ENCODE results near the gene TTC36. TPM values are rescaled to one million over a fixed set of nuclear protein-coding genes. Genes with fewer than 3 reads are reported as not detected.

TTC36 gene
- total and polyA plus RNA-seq, 2 of the 13 experiments (the other 11 are each of a cell fraction or from before 2014, with no cell fraction given) = 0.13 to 0.40 TPM

DNA sequence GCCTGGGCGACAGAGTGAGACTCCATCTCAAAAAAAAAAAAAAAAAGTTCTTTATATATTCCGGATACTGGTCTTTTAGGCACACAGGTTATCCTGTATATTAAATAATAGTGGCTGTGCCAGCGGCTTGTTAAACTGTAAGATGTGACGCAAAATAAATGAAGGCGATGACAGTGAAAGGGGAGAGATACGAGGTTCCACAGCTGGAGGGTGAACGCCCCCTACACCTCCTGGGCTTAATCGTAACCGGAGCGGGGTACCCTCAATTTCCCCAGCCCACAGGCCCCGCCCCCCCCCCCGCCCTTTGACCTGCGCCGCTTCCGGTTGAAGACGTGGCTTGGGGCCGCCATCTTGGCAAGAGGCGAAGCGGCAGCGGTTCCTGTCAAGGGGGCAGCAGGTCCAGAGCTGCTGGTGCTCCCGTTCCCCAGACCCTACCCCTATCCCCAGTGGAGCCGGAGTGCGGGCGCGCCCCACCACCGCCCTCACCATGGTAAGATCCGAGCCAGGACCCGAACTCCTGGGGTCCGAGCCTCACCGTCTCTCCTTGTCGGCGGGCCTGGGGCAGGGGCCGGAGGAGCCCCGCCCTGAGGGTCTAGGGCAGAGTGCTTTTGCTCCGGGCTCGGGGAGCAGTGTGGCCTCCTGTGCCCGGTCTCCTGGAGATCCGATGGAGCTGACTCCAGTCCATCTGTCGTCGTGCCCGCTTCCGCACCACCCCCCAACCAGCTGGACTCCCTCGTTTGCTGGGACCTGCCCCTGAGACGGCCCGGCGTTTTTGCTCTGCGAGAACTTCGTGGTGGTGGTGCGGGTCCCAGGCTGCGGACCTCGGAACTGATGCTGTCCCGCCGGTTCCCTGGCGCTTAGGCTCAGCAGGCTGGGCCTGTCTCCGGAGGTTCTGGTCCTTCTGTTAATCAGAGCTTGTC is 45.0 kb downstream of the TTC36 start, which contains the start of gene ARCN1 (continued):
- TF ChIP-seq, protein P1, sequence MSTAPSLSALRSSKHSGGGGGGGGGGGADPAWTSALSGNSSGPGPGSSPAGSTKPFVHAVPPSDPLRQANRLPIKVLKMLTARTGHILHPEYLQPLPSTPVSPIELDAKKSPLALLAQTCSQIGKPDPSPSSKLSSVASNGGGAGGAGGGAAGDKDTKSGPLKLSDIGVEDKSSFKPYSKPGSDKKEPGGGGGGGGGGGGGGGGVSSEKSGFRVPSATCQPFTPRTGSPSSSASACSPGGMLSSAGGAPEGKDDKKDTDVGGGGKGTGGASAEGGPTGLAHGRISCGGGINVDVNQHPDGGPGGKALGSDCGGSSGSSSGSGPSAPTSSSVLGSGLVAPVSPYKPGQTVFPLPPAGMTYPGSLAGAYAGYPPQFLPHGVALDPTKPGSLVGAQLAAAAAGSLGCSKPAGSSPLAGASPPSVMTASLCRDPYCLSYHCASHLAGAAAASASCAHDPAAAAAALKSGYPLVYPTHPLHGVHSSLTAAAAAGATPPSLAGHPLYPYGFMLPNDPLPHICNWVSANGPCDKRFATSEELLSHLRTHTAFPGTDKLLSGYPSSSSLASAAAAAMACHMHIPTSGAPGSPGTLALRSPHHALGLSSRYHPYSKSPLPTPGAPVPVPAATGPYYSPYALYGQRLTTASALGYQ (CRISPR knock-in tag; IDR thresholded peaks at IDR 0.05) = peak; percentile 59; the same call in 1 of the 2 replicates
- TF ChIP-seq ZBTB7B (CRISPR knock-in tag; IDR thresholded peaks at IDR 0.05) (no peak), ZNF138 (CRISPR knock-in tag; IDR thresholded peaks at IDR 0.05; ENCODE audit: low read depth) (no peak; the same call in 1 of the 2 replicates), ZNF354B (CRISPR knock-in tag; IDR thresholded peaks at IDR 0.05) (no peak), TEF (CRISPR knock-in tag; IDR thresholded peaks at IDR 0.05) (no peak), ELF1 (CRISPR knock-in tag; IDR thresholded peaks at IDR 0.05) (peak; percentile 66), HOXA3 (CRISPR knock-in tag; IDR thresholded peaks at IDR 0.05) (peak; percentile 85), LCORL (IDR thresholded peaks at IDR 0.05) (no peak), LCORL (CRISPR knock-in tag; IDR thresholded peaks at IDR 0.05) (0 out of 2 replicates have a peak, but pooled peaks have one; percentile 28), WIZ (CRISPR knock-in tag; IDR thresholded peaks at IDR 0.05) (peak; percentile 45; the same call in 1 of the 2 replicates), ZNF274 (CRISPR knock-in tag; IDR thresholded peaks at IDR 0.05) (peak; percentile 32; the same call in 1 of the 2 replicates), AGO2 (optimal IDR thresholded peaks at IDR 0.05; ENCODE audit: low read depth, low read length) (peak; percentile 93), PHF20 (CRISPR knock-in tag; IDR thresholded peaks at IDR 0.05) (peak; percentile 44), ZNF772 (CRISPR knock-in tag; IDR thresholded peaks at IDR 0.05) (0 out of 2 replicates have a peak, but pooled peaks have one; percentile 42)
- TF ChIP-seq, protein P2, sequence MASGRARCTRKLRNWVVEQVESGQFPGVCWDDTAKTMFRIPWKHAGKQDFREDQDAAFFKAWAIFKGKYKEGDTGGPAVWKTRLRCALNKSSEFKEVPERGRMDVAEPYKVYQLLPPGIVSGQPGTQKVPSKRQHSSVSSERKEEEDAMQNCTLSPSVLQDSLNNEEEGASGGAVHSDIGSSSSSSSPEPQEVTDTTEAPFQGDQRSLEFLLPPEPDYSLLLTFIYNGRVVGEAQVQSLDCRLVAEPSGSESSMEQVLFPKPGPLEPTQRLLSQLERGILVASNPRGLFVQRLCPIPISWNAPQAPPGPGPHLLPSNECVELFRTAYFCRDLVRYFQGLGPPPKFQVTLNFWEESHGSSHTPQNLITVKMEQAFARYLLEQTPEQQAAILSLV (CRISPR knock-in tag; IDR thresholded peaks at IDR 0.05; ENCODE audit: borderline replicate concordance) = peak; percentile 77; the same call in 1 of the 2 replicates
- TF ChIP-seq, protein P3, sequence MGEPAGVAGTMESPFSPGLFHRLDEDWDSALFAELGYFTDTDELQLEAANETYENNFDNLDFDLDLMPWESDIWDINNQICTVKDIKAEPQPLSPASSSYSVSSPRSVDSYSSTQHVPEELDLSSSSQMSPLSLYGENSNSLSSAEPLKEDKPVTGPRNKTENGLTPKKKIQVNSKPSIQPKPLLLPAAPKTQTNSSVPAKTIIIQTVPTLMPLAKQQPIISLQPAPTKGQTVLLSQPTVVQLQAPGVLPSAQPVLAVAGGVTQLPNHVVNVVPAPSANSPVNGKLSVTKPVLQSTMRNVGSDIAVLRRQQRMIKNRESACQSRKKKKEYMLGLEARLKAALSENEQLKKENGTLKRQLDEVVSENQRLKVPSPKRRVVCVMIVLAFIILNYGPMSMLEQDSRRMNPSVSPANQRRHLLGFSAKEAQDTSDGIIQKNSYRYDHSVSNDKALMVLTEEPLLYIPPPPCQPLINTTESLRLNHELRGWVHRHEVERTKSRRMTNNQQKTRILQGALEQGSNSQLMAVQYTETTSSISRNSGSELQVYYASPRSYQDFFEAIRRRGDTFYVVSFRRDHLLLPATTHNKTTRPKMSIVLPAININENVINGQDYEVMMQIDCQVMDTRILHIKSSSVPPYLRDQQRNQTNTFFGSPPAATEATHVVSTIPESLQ (CRISPR knock-in tag; conservative IDR thresholded peaks at IDR 0.05) = no peak
- TF ChIP-seq, protein P4, sequence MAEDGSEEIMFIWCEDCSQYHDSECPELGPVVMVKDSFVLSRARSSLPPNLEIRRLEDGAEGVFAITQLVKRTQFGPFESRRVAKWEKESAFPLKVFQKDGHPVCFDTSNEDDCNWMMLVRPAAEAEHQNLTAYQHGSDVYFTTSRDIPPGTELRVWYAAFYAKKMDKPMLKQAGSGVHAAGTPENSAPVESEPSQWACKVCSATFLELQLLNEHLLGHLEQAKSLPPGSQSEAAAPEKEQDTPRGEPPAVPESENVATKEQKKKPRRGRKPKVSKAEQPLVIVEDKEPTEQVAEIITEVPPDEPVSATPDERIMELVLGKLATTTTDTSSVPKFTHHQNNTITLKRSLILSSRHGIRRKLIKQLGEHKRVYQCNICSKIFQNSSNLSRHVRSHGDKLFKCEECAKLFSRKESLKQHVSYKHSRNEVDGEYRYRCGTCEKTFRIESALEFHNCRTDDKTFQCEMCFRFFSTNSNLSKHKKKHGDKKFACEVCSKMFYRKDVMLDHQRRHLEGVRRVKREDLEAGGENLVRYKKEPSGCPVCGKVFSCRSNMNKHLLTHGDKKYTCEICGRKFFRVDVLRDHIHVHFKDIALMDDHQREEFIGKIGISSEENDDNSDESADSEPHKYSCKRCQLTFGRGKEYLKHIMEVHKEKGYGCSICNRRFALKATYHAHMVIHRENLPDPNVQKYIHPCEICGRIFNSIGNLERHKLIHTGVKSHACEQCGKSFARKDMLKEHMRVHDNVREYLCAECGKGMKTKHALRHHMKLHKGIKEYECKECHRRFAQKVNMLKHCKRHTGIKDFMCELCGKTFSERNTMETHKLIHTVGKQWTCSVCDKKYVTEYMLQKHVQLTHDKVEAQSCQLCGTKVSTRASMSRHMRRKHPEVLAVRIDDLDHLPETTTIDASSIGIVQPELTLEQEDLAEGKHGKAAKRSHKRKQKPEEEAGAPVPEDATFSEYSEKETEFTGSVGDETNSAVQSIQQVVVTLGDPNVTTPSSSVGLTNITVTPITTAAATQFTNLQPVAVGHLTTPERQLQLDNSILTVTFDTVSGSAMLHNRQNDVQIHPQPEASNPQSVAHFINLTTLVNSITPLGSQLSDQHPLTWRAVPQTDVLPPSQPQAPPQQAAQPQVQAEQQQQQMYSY (CRISPR knock-in tag; IDR thresholded peaks at IDR 0.05) = peak; percentile 57; the same call in 1 of the 2 replicates
- TF ChIP-seq, protein P5, sequence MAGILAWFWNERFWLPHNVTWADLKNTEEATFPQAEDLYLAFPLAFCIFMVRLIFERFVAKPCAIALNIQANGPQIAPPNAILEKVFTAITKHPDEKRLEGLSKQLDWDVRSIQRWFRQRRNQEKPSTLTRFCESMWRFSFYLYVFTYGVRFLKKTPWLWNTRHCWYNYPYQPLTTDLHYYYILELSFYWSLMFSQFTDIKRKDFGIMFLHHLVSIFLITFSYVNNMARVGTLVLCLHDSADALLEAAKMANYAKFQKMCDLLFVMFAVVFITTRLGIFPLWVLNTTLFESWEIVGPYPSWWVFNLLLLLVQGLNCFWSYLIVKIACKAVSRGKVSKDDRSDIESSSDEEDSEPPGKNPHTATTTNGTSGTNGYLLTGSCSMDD (CRISPR knock-in tag; IDR thresholded peaks at IDR 0.05) = no peak

Data from HepG2 (cell line).